Peyer's patch (tissue), 4 donors: ENCODE results near the gene CHAC2.

Experiments
- CTCF ChIP-seq, 6 experiments: fragments of 450-650 bp in 4 of 6; fragments of 200-600 bp in 2 of 6; sonication (generic) in 1 of 6; IDR thresholded peaks; one replicate each; pipeline ENCODE4 v1.5.1; 2017 to 2019; ENCODE audit warnings: antibody characterized with exemption in 6 of 6, mild to moderate bottlenecking in 3 of 6, moderate library complexity in 1 of 6
- POLR2A ChIP-seq, 2 donors: fragments of 450-650 bp; IDR thresholded peaks; one replicate each; pipeline ENCODE4 v1.5.1; 2017; ENCODE audit warnings: antibody characterized with exemption in 2 of 2, mild to moderate bottlenecking in 2 of 2, moderate library complexity in 2 of 2

DNA sequence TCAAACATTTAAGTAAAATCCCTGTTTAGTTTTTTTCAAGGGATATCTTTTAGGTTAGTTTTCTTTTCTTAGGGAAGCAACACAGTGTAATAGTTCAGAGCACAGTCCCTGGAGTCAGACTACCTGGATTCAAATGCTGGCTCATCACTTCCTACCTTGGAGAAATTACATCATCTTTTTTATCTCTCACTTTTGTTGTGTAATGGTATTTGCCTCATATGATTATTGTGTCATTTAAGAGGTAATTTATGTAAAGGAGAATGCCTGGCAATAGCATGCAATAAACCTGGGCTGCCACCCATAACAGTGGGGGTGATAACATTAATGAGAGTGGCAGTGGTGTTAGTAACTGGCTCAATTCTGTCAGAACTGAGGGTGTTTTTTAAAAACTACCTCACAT is 45.5 kb downstream of the CHAC2 start:
- TF ChIP-seq CTCF (IDR thresholded peaks at IDR 0.05) (no peak), POLR2A (IDR thresholded peaks at IDR 0.05) (no peak)
